Heart left ventricle (tissue), 13 donors: Measurements from ENCODE around the gene CARS1.

Experiments
- CTCF ChIP-seq, 12 donors: fragments of 200-600 bp; sonication (generic) in 4 of 12; IDR thresholded peaks; one replicate each; pipeline versions ENCODE4 v1.5.0 to v1.8.0; 2018 to 2022; ENCODE audit warnings: antibody characterized with exemption in 12 of 12, mild to moderate bottlenecking in 5 of 12
- POLR2A ChIP-seq, 2 donors: fragments of 450-650 bp; IDR thresholded peaks; one replicate each; pipeline ENCODE4 v1.6.1; 2017; ENCODE audit warnings: antibody characterized with exemption in 2 of 2, mild to moderate bottlenecking in 2 of 2, moderate library complexity in 2 of 2
- donor health status: ischemic (EF 13 %, LVEDD 7.1; RV severe dilation, severe dysfunction).
- donor health status: DM: no; HTN: yes; CAD: no.
- donor health status: DM: no; HTN: no; CAD: no.
- donor health status: ischemic (EF 25% LVEDD 6.9; RV normal size, moderate dysfunction).
- donor health status: ischemic (EF 25% LVEDD 5.7; RV mildly dilated, moderate dysfunction).
- donor health status: ischemic (EF 35%, LVEDD 5.7; RV mildly dilated, moderate dysfunction).
- donor health status: nonischemic (EF 11% LVEDD 7.7; RV severe dilation, severe dysfunction).
- donor health status: DM: yes; HTN: yes; CAD: no.
- donor health status: PGD.
- donor health status: ischemic (EF 29% LVEDD 5.4; RV normal size, mild dysfunction).
- donor health status: nonischemic (EF 23%, LVEDD 6.1; RV moderate dilation, normal function).

- TF ChIP-seq POLR2A (IDR thresholded peaks at IDR 0.05) (no peak), CTCF (IDR thresholded peaks at IDR 0.05) (no peak)
Observed at GRCh38 chr11:3050386-3051195, 6.6 kb downstream of the CARS1 start.
